Keratinocyte (primary cell): ENCODE results near the gene BAZ1B. TPM values are rescaled to one million over a fixed set of nuclear protein-coding genes. Genes with fewer than 3 reads are reported as not detected.
"Not testable (repeated sequence)": the region's sequence is repeated elsewhere in the genome, so short reads cannot be mapped to it uniquely, and the experiment has no call there.

Experiments
- DNase-seq: peaks from one replicate; pipeline ENCODE4 v3.0.0-alpha.2; 2011; ENCODE audit warnings: low read depth, missing footprints, low spot score
- FAIRE-seq: peaks from 2 replicates; lab custom pipeline; 2011; peaks lifted over from hg19 to GRCh38; lab: Jason Lieb, UNC
- H2AFZ ChIP-seq: 2 replicates; pipeline ENCODE4 v1.6.0; 2012; ENCODE audit warnings: low read length, control low read depth, inconsistent platforms; ENCODE audit not compliant: control insufficient read depth
- H3K27ac ChIP-seq: 2 replicates; pipeline ENCODE4 v1.5.1; 2011; ENCODE audit warnings: low read length; ENCODE audit not compliant: control insufficient read depth, insufficient read depth
- H3K27me3 ChIP-seq: 3 replicates; pipeline ENCODE4 v1.6.0; 2011; ENCODE audit warnings: low read length; ENCODE audit not compliant: control insufficient read depth, insufficient read depth; ENCODE audit errors: extremely low read depth
- H3K36me3 ChIP-seq, 2 experiments: 2 replicates in 1 of 2; 3 replicates in 1 of 2; pipeline ENCODE4 v1.5.1; 2011; ENCODE audit warnings: low read length in 2 of 2, mild to moderate bottlenecking in 1 of 2; ENCODE audit not compliant: control insufficient read depth in 2 of 2, insufficient read depth in 2 of 2; ENCODE audit errors: extremely low read depth in 1 of 2
- H3K4me1 ChIP-seq: 3 replicates; pipeline ENCODE4 v1.5.1; 2011; ENCODE audit warnings: low read length; ENCODE audit not compliant: control insufficient read depth, insufficient read depth; ENCODE audit errors: extremely low read depth
- H3K4me2 ChIP-seq: 3 replicates; pipeline ENCODE4 v1.6.0; 2011; ENCODE audit warnings: low read depth, low read length; ENCODE audit not compliant: control insufficient read depth, insufficient read depth; ENCODE audit errors: extremely low read depth
- H3K4me3 ChIP-seq, 3 experiments: fragments of 200-600 bp in 1 of 3; sonication (generic) in 1 of 3; 2 replicates in 2 of 3; 3 replicates in 1 of 3; pipeline ENCODE4 v1.5.1; 2011 to 2016; ENCODE audit warnings: low read length in 3 of 3, mild to moderate bottlenecking in 3 of 3, control low read depth in 2 of 3, inconsistent platforms in 1 of 3, low read depth in 1 of 3, mixed read lengths in 1 of 3, mixed run types in 1 of 3, moderate library complexity in 1 of 3; ENCODE audit not compliant: control insufficient read depth in 2 of 3, insufficient read depth in 2 of 3; ENCODE audit errors: extremely low read depth in 1 of 3
- H3K79me2 ChIP-seq: 2 replicates; pipeline ENCODE4 v1.6.0; 2012; ENCODE audit warnings: low read length; ENCODE audit not compliant: control insufficient read depth, insufficient read depth
- H3K9ac ChIP-seq: 3 replicates; pipeline ENCODE4 v1.6.0; 2011; ENCODE audit warnings: low read length; ENCODE audit not compliant: control insufficient read depth, insufficient read depth; ENCODE audit errors: extremely low read depth
- H3K9me1 ChIP-seq: 3 replicates; pipeline ENCODE4 v1.6.0; 2011; ENCODE audit warnings: low read length; ENCODE audit not compliant: control insufficient read depth, insufficient read depth; ENCODE audit errors: extremely low read depth
- H3K9me3 ChIP-seq: 2 replicates; pipeline ENCODE4 v1.5.1; 2012; ENCODE audit warnings: low read depth, low read length; ENCODE audit not compliant: control insufficient read depth
- H4K20me1 ChIP-seq: 3 replicates; pipeline ENCODE4 v1.6.0; 2011; ENCODE audit warnings: low read length; ENCODE audit not compliant: control insufficient read depth, insufficient read depth; ENCODE audit errors: extremely low read depth
- EZH2 ChIP-seq: IDR thresholded peaks from one replicate; pipeline ENCODE4 v1.6.1; 2012; ENCODE audit warnings: inconsistent platforms, mild to moderate bottlenecking, low read length, moderate library complexity
- dilution Hi-C: fragments of 300-500 bp; cut with MboI; formaldehyde crosslinking; loops from one replicate; pipeline ENCODE4 v1.7.0; 2020; ENCODE audit warnings: low sequenced_read_pairs; ENCODE audit not compliant: extremely low pct_ligation_motif_present
- polyA plus RNA-seq, 5 experiments: library from polyadenylated mRNA; depleted of rRNA in 3 of 5; stranded (reverse) in 3 of 5; stranded (forward) in 1 of 5; unstranded in 1 of 5; fragments of >200 nt; gene quantifications; 1 replicate in 1 of 5; 2 replicates in 3 of 5; 3 replicates in 1 of 5; pipeline versions ENCODE4 v1.2.1 to v1.2.3, GENCODE V29; 2011 to 2012; ENCODE audit warnings: missing spikeins in 2 of 5, low read depth in 1 of 5, low replicate concordance in 1 of 5
- TF ChIP-seq, protein P1 (sequence below), 3 experiments: IDR thresholded peaks in 1 of 3; conservative IDR thresholded peaks in 1 of 3; optimal IDR thresholded peaks in 1 of 3; 2 replicates in 2 of 3; 3 replicates in 1 of 3; pipeline versions ENCODE3 to v1.5.1; 2011; ENCODE audit warnings: low read length in 3 of 3, mild to moderate bottlenecking in 3 of 3, moderate library complexity in 2 of 3, control low read depth in 1 of 3, inconsistent platforms in 1 of 3; ENCODE audit not compliant: insufficient read depth in 2 of 3; ENCODE audit errors: extremely low read depth in 1 of 3

BAZ1B gene
- polyA plus RNA-seq, 1 donor (not counting 4 experiments of a cell fraction or from before 2014, with no cell fraction given) = 24.3 TPM

DNA sequence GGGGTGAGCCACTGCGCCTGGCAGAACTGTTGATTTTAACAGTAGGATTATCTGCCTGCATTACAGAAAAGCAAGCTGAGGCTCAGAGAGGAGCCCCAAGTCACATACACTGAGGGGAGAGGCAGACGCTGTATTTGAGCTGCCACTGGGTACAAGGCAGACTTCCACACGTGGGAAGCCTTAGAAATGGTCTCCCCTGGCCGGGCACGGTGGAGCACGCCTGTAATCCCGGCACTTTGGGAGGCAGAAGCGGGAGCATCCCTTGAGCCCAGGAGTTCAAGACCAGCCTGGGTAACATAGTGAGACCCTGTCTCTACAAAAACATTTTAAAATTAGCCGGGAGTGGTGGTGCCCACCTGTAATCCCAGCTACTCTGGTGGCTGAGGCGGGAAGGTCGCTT, 89.4 kb downstream of the BAZ1B start:
- dilution Hi-C loops = no loop called here
- Histone ChIP-seq H3K9me1 (no peaks in the 10 kb centered on the region), H3K27me3 (peaks cover 4% of the 10 kb centered on the region), H2AFZ (no peak overlapping the region), H3K4me3 (no peak overlapping the region), H3K4me1 (no peaks in the 10 kb centered on the region), H3K9me3 (no peaks in the 10 kb centered on the region), H3K79me2 (no peaks in the 10 kb centered on the region), H4K20me1 (no peaks in the 10 kb centered on the region), H3K27ac (no peak overlapping the region), H3K36me3 (no peaks in the 10 kb centered on the region), H3K4me2 (no peak overlapping the region), H3K9ac (no peak overlapping the region)
- no peak for FAIRE-seq
- TF ChIP-seq, protein P1, sequence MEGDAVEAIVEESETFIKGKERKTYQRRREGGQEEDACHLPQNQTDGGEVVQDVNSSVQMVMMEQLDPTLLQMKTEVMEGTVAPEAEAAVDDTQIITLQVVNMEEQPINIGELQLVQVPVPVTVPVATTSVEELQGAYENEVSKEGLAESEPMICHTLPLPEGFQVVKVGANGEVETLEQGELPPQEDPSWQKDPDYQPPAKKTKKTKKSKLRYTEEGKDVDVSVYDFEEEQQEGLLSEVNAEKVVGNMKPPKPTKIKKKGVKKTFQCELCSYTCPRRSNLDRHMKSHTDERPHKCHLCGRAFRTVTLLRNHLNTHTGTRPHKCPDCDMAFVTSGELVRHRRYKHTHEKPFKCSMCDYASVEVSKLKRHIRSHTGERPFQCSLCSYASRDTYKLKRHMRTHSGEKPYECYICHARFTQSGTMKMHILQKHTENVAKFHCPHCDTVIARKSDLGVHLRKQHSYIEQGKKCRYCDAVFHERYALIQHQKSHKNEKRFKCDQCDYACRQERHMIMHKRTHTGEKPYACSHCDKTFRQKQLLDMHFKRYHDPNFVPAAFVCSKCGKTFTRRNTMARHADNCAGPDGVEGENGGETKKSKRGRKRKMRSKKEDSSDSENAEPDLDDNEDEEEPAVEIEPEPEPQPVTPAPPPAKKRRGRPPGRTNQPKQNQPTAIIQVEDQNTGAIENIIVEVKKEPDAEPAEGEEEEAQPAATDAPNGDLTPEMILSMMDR (optimal IDR thresholded peaks at IDR 0.05 in 1 of 3, IDR thresholded peaks at IDR 0.05 in 1 of 3, conservative IDR thresholded peaks at IDR 0.05 in 1 of 3; ENCODE audit: extremely low read depth in 1 of 3, insufficient read depth in 2 of 3, low read length in 3 of 3) = no peak
- TF ChIP-seq EZH2 = no peak
- DNase-seq = no peak

DNA sequence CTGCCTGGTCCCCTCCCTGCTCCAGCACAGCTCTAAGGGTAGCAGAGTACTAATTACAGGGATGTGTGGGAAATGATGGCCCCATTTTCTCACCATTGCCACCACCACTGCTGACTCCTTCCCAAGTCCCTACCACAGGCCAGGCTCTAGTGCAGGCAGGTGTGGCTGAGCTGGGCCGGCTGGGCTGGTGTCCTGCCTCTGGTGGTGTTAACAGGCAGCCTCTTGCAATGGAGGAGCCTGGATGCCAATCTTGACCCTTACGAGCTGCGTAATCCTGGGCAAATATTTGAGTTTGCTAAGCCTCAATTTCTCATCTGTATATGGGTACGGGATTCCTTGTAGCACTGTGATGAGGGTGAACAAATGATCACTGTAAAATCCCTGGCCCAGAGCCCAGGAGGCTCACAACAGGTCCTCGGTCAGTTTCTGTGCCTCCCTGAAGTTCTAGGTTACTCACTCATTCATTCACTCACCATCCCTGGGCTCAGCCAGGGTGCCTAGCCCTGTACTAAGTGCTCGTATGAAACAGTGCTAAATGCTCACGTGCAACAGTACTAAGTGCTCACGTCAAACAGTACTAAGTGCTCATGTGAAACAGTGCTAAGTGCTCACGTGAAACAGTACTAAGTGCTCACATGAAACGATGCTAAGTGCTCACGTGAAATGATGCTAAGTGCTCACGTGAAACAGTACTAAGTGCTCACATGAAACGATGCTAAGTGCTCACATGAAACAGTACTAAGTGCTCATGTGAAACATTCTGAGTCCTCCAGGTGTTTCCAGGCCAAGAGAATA, 90.9 kb downstream of the BAZ1B start:
- no peak overlapping the region for H3K4me2 ChIP-seq
- dilution Hi-C loops = no loop called here
- no peaks in the 10 kb centered on the region for H3K79me2 ChIP-seq
- no peak for TF ChIP-seq EZH2
- TF ChIP-seq, protein P1 (optimal IDR thresholded peaks at IDR 0.05 in 1 of 3, IDR thresholded peaks at IDR 0.05 in 1 of 3, conservative IDR thresholded peaks at IDR 0.05 in 1 of 3; ENCODE audit: extremely low read depth in 1 of 3, insufficient read depth in 2 of 3, low read length in 3 of 3) = no peak
- no peak overlapping the region for H2AFZ ChIP-seq
- no peaks in the 10 kb centered on the region for H3K9me1 ChIP-seq
- no peak overlapping the region for H3K4me3 ChIP-seq
- no peak for DNase-seq
- H3K36me3 ChIP-seq = no peaks in the 10 kb centered on the region
- no peak overlapping the region for H3K27ac ChIP-seq
- H3K27me3 ChIP-seq = peaks cover 7% of the 10 kb centered on the region
- H4K20me1 ChIP-seq = no peaks in the 10 kb centered on the region
- no peaks in the 10 kb centered on the region for H3K9me3 ChIP-seq
- no peaks in the 10 kb centered on the region for H3K4me1 ChIP-seq
- no peak for FAIRE-seq
- no peak overlapping the region for H3K9ac ChIP-seq

DNA sequence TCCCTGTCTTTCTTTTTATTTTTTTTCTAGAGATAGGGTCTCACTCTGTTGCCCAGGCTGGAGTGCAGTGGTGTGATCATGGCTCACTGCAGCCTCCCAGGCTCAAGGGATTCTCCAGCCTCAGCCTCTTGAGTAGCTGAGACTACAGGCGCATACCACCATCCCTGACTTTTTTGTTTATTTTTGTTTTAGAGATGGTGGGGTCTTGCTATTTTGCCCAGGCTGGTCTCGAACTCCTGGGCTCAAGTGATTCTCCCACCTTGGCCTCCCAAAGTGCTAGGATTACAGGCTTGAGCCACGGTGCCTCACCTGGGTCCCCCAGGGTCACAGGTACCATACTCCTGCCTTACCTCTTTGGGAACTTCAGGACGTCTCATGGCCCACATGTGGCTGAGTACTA, 91.6 kb downstream of the BAZ1B start:
- H3K36me3 ChIP-seq, H3K9me3 ChIP-seq, H4K20me1 ChIP-seq, H3K4me2 ChIP-seq, FAIRE-seq, H3K9me1 ChIP-seq, H3K79me2 ChIP-seq, H3K9ac ChIP-seq, H3K4me1 ChIP-seq, DNase-seq, H3K4me3 ChIP-seq, H3K27me3 ChIP-seq, dilution Hi-C loops, H2AFZ ChIP-seq, H3K27ac ChIP-seq: not testable (repeated sequence)
